H9 (cell line): Measurements from ENCODE around the gene WWC1. TPM values are rescaled to one million over a fixed set of nuclear protein-coding genes. Genes with fewer than 3 reads are reported as not detected.

Source experiments
- DNase-seq: peaks from one replicate; pipeline ENCODE4 v3.0.0-alpha.2; 2017
- H2AFZ ChIP-seq: one replicate; pipeline ENCODE4 v1.6.1; 2013; ENCODE audit warnings: mild to moderate bottlenecking, low read length, control low read depth, moderate library complexity
- H2AK5ac ChIP-seq: 2 replicates; pipeline ENCODE4 v1.6.1; 2013; ENCODE audit warnings: low read length, control low read depth, mixed read lengths; ENCODE audit not compliant: insufficient read length
- H2BK120ac ChIP-seq: one replicate; pipeline ENCODE4 v1.6.1; 2013; ENCODE audit warnings: low read depth, mild to moderate bottlenecking, low read length, control low read depth, inconsistent platforms; ENCODE audit not compliant: poor library complexity, severe bottlenecking
- H2BK12ac ChIP-seq: 2 replicates; pipeline ENCODE4 v1.6.1; 2013; ENCODE audit warnings: low read length, control low read depth, mixed read lengths, low read depth; ENCODE audit not compliant: insufficient read length
- H2BK15ac ChIP-seq: 2 replicates; pipeline ENCODE4 v1.6.1; 2013; ENCODE audit warnings: low read depth, low read length, control low read depth
- H2BK20ac ChIP-seq: one replicate; pipeline ENCODE4 v1.6.1; 2013; ENCODE audit warnings: low read depth, mild to moderate bottlenecking, low read length, control low read depth, inconsistent platforms; ENCODE audit not compliant: poor library complexity, severe bottlenecking
- H2BK5ac ChIP-seq: 2 replicates; pipeline ENCODE4 v1.6.1; 2013; ENCODE audit warnings: low read length, control low read depth, mixed read lengths; ENCODE audit not compliant: insufficient read length
- H3K14ac ChIP-seq: 2 replicates; pipeline ENCODE4 v1.6.1; 2013; ENCODE audit warnings: low read length, control low read depth; ENCODE audit not compliant: insufficient read depth
- H3K18ac ChIP-seq: 2 replicates; pipeline ENCODE4 v1.6.1; 2013; ENCODE audit warnings: low read depth, mild to moderate bottlenecking, mixed read lengths, low read length, control low read depth; ENCODE audit not compliant: insufficient read length
- H3K23ac ChIP-seq: 2 replicates; pipeline ENCODE4 v1.6.1; 2013; ENCODE audit warnings: low read length, control low read depth, mixed read lengths, low read depth; ENCODE audit not compliant: insufficient read length
- H3K23me2 ChIP-seq: 2 replicates; pipeline ENCODE4 v1.6.1; 2013; ENCODE audit warnings: low read depth, mild to moderate bottlenecking, mixed read lengths, low read length, control low read depth; ENCODE audit not compliant: insufficient read length, poor library complexity, severe bottlenecking
- H3K27ac ChIP-seq: 2 replicates; pipeline ENCODE4 v1.5.1; 2013; ENCODE audit warnings: low read length, control low read depth, mixed read lengths, low read depth; ENCODE audit not compliant: insufficient read length
- H3K27me3 ChIP-seq: 2 replicates; pipeline ENCODE4 v1.6.1; 2013; ENCODE audit warnings: low read length, control low read depth, inconsistent platforms; ENCODE audit not compliant: insufficient read depth
- H3K4ac ChIP-seq: 2 replicates; pipeline ENCODE4 v1.6.1; 2013; ENCODE audit warnings: low read depth, mild to moderate bottlenecking, control low read depth, inconsistent platforms, low read length, moderate library complexity
- H3K4me1 ChIP-seq: 2 replicates; pipeline ENCODE4 v1.6.1; 2013; ENCODE audit warnings: low read length, control low read depth, inconsistent platforms; ENCODE audit not compliant: insufficient read depth
- H3K4me2 ChIP-seq: 2 replicates; pipeline ENCODE4 v1.6.1; 2013; ENCODE audit warnings: low read length, control low read depth, mixed read lengths; ENCODE audit not compliant: insufficient read length, insufficient read depth
- H3K56ac ChIP-seq: 2 replicates; pipeline ENCODE4 v1.6.1; 2013; ENCODE audit warnings: low read depth, mild to moderate bottlenecking, mixed read lengths, low read length, control low read depth; ENCODE audit not compliant: insufficient read length
- H3K79me1 ChIP-seq: 2 replicates; pipeline ENCODE4 v1.6.1; 2013; ENCODE audit warnings: low read depth, mild to moderate bottlenecking, moderate library complexity, low read length, control low read depth, inconsistent platforms; ENCODE audit not compliant: insufficient read depth, poor library complexity, severe bottlenecking
- H3K79me2 ChIP-seq: 2 replicates; pipeline ENCODE4 v1.6.1; 2013; ENCODE audit warnings: low read length, control low read depth, inconsistent platforms; ENCODE audit not compliant: insufficient read depth
- H3K9ac ChIP-seq: 2 replicates; pipeline ENCODE4 v1.6.1; 2013; ENCODE audit warnings: low read length, control low read depth, mixed read lengths; ENCODE audit not compliant: insufficient read length; ENCODE audit errors: extremely low read depth
- H3K9me3 ChIP-seq: one replicate; pipeline ENCODE4 v1.6.1; 2013; ENCODE audit warnings: low read depth, low read length, inconsistent platforms; ENCODE audit not compliant: control insufficient read depth
- H3T11ph ChIP-seq: one replicate; pipeline ENCODE4 v1.6.1; 2013; ENCODE audit warnings: mild to moderate bottlenecking, low read length, control low read depth, inconsistent platforms
- H4K20me1 ChIP-seq: one replicate; pipeline ENCODE4 v1.6.1; 2013; ENCODE audit not compliant: control insufficient read depth, insufficient read length, insufficient read depth
- H4K5ac ChIP-seq: 2 replicates; pipeline ENCODE4 v1.6.1; 2013; ENCODE audit warnings: low read depth, mild to moderate bottlenecking, mixed read lengths, low read length, control low read depth; ENCODE audit not compliant: insufficient read length
- H4K8ac ChIP-seq: replicated peaks from 2 replicates; pipeline ENCODE4 v1.6.1; 2013; ENCODE audit warnings: low read length, control low read depth, mixed read lengths, low read depth; ENCODE audit not compliant: insufficient read length
- H4K91ac ChIP-seq: 2 replicates; pipeline ENCODE4 v1.6.1; 2013; ENCODE audit warnings: low read depth, mild to moderate bottlenecking, moderate library complexity, mixed read lengths, low read length, control low read depth; ENCODE audit not compliant: insufficient read length
- H3K27ac Mint-ChIP-seq, 3 experiments: 2 replicates in 2 of 3; 3 replicates in 1 of 3; pipeline ENCODE4 v1.8.0; 2020 to 2021; ENCODE audit warnings: mixed read lengths in 3 of 3, mild to moderate bottlenecking in 1 of 3, moderate library complexity in 1 of 3
- H3K27me3 Mint-ChIP-seq: 2 replicates; pipeline ENCODE4 v1.8.0; 2021; ENCODE audit warnings: low read depth, mild to moderate bottlenecking, moderate library complexity, mixed read lengths
- H3K36me3 Mint-ChIP-seq, 3 experiments: 2 replicates in 2 of 3; 3 replicates in 1 of 3; pipeline ENCODE4 v1.8.0; 2020 to 2021; ENCODE audit warnings: low read depth in 3 of 3, mixed read lengths in 3 of 3; ENCODE audit not compliant: insufficient read depth in 1 of 3
- H3K4me1 Mint-ChIP-seq, 2 experiments: 2 replicates each; pipeline ENCODE4 v1.8.0; 2020; ENCODE audit warnings: mixed read lengths in 2 of 2
- H3K4me3 Mint-ChIP-seq, 2 experiments: 2 replicates in 1 of 2; 3 replicates in 1 of 2; pipeline ENCODE4 v1.8.0; 2020 to 2021; ENCODE audit warnings: mild to moderate bottlenecking in 2 of 2, mixed read lengths in 2 of 2, moderate library complexity in 1 of 2
- H3K9me3 Mint-ChIP-seq, 2 experiments: 2 replicates in 1 of 2; 3 replicates in 1 of 2; pipeline ENCODE4 v1.8.0; 2020; ENCODE audit warnings: mild to moderate bottlenecking in 2 of 2, mixed read lengths in 2 of 2, moderate library complexity in 1 of 2
- WGBS: extraction: QIAGEN DNeasy Blood & Tissue Kit; methylation state at CpG from one replicate; pipeline ENCODE4 v1.1.7; 2013; ENCODE audit warnings: missing lambda C conversion rate, low lambda C conversion rate, mixed read lengths; ENCODE audit not compliant: insufficient read length; ENCODE audit errors: extremely low coverage; 5-methylcytosine and 5-hydroxymethylcytosine counted together
- total RNA-seq: library from RNA; stranded (reverse); gene quantifications from 2 replicates; pipeline ENCODE4 v1.2.1, GENCODE V29; 2021
- TF ChIP-seq, protein P1 (sequence below): fragments of 200-600 bp; sonication (generic); conservative IDR thresholded peaks from 3 replicates; pipeline ENCODE4 v1.8.0; 2021; ENCODE audit warnings: antibody characterized with exemption, mild to moderate bottlenecking

WWC1 gene
- total RNA-seq, 1 experiment from 2014 or later: 28.2 TPM

DNA sequence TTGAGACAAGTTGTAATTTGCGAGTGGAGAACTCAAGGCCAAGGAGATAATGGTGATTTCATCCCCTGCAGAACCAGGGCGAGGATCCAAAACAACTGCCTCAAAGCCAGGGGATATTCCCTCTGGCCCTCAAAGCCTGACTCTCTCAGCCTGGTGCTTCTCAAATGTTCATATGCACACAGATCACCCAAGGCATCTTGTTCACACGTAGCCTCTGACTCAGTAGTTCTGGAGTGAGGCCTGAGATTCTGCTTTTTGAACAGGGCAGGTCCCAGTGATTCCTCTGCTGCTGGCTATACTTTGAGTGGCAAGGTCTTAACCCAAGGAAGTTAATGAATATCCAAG lies 30.2 kb upstream of the WWC1 start:
- WGBS: no CpG with 5 or more reads among the region's 3 CpGs
- no peaks in the 10 kb centered on the region for H3K9me3 ChIP-seq
- no peak overlapping the region for H3K4ac ChIP-seq
- no peak for DNase-seq
- H3K79me1 ChIP-seq: no peaks in the 10 kb centered on the region
- no peaks in the 10 kb centered on the region for H3K23me2 ChIP-seq
- no peaks in the 10 kb centered on the region for H3K27me3 ChIP-seq
- H4K8ac ChIP-seq: no peak overlapping the region
- Mint-ChIP-seq H3K4me3 (no peak overlapping the region), H3K36me3 (no peaks in the 10 kb centered on the region), H3K27ac (no peak overlapping the region), H3K4me1 (peaks cover 0 to 4% of the 10 kb centered on the region in 2 experiments; a peak in 2 of 4 replicates), H3K9me3 (no peaks in the 10 kb centered on the region; a peak in 1 of 5 replicates), H3K27me3 (no peaks in the 10 kb centered on the region; the same call in 1 of the 2 replicates)
- H3K4me1 ChIP-seq: no peaks in the 10 kb centered on the region
- no peak overlapping the region for H2BK20ac ChIP-seq
- no peak overlapping the region for H4K5ac ChIP-seq
- H2BK15ac ChIP-seq: no peak overlapping the region
- H3K79me2 ChIP-seq: no peaks in the 10 kb centered on the region
- H3K9ac ChIP-seq: no peak overlapping the region
- H2BK12ac ChIP-seq: no peak overlapping the region
- H3K14ac ChIP-seq: no peak overlapping the region
- TF ChIP-seq, protein P1, sequence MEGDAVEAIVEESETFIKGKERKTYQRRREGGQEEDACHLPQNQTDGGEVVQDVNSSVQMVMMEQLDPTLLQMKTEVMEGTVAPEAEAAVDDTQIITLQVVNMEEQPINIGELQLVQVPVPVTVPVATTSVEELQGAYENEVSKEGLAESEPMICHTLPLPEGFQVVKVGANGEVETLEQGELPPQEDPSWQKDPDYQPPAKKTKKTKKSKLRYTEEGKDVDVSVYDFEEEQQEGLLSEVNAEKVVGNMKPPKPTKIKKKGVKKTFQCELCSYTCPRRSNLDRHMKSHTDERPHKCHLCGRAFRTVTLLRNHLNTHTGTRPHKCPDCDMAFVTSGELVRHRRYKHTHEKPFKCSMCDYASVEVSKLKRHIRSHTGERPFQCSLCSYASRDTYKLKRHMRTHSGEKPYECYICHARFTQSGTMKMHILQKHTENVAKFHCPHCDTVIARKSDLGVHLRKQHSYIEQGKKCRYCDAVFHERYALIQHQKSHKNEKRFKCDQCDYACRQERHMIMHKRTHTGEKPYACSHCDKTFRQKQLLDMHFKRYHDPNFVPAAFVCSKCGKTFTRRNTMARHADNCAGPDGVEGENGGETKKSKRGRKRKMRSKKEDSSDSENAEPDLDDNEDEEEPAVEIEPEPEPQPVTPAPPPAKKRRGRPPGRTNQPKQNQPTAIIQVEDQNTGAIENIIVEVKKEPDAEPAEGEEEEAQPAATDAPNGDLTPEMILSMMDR: no peak
- no peak overlapping the region for H3K27ac ChIP-seq
- no peak overlapping the region for H3T11ph ChIP-seq
- no peak overlapping the region for H3K56ac ChIP-seq
- H2AFZ ChIP-seq: no peak overlapping the region
- H4K91ac ChIP-seq: no peak overlapping the region
- no peak overlapping the region for H3K23ac ChIP-seq
- H2BK120ac ChIP-seq: no peak overlapping the region
- no peak overlapping the region for H3K4me2 ChIP-seq
- no peak overlapping the region for H2BK5ac ChIP-seq
- no peak overlapping the region for H3K18ac ChIP-seq
- H4K20me1 ChIP-seq: no peaks in the 10 kb centered on the region
- H2AK5ac ChIP-seq: no peak overlapping the region
